Heart right ventricle (tissue), 16 donors: ENCODE measurements around the gene RBM20. TPM values are rescaled to one million over a fixed set of nuclear protein-coding genes. Genes with fewer than 3 reads are reported as not detected.

Experiments used
- ATAC-seq, 8 donors: fragments of 200-7000 bp; cut with Tn5 transposase; one replicate each; pipeline ENCODE4 v1.9.1; 2020; ENCODE audit warnings: mild to moderate bottlenecking in 8 of 8, moderate library complexity in 8 of 8, moderate number of reproducible peaks in 1 of 8
- DNase-seq, 2 donors: peaks; one replicate each; pipeline ENCODE4 v3.0.0-alpha.2; 2020
- H3K27ac ChIP-seq, 10 donors: fragments of 200-600 bp; sonication (generic) in 2 of 10; one replicate each; pipeline versions ENCODE4 v1.5.0 to v1.8.0; 2020 to 2022; ENCODE audit warnings: mild to moderate bottlenecking in 3 of 10
- H3K27me3 ChIP-seq, 7 donors: fragments of 200-600 bp; one replicate each; pipeline ENCODE4 v1.8.0; 2021 to 2022; ENCODE audit warnings: mild to moderate bottlenecking in 2 of 7
- H3K36me3 ChIP-seq, 9 donors: fragments of 200-600 bp; sonication (generic) in 1 of 9; one replicate each; pipeline versions ENCODE4 v1.5.0 to v1.8.0; 2020 to 2022; ENCODE audit warnings: mild to moderate bottlenecking in 2 of 9
- H3K4me1 ChIP-seq, 9 donors: fragments of 200-600 bp; sonication (generic) in 1 of 9; one replicate each; pipeline versions ENCODE4 v1.5.0 to v1.8.0; 2020 to 2022; ENCODE audit warnings: mild to moderate bottlenecking in 4 of 9
- H3K4me3 ChIP-seq, 10 donors: fragments of 200-600 bp; sonication (generic) in 2 of 10; one replicate each; pipeline versions ENCODE4 v1.5.0 to v1.8.0; 2020 to 2022; ENCODE audit warnings: mild to moderate bottlenecking in 7 of 10, moderate library complexity in 2 of 10
- H3K9me3 ChIP-seq, 11 donors: fragments of 200-600 bp in 10 of 11; sonication (generic) in 2 of 11; one replicate each; pipeline versions ENCODE4 v1.5.0 to v1.8.0; 2013 to 2022; ENCODE audit warnings: mild to moderate bottlenecking in 2 of 11, control low read depth in 1 of 11, moderate library complexity in 1 of 11
- WGBS, 2 donors: extraction: QIAGEN DNeasy Blood & Tissue Kit; methylation state at CpG; one replicate each; pipeline ENCODE4 v1.1.7; 2013; ENCODE audit warnings: inconsistent platforms in 1 of 2; 5-methylcytosine and 5-hydroxymethylcytosine counted together
- intact Hi-C, 10 donors: fragments of 100-400 bp; cut with DNase I; formaldehyde crosslinking; loops; one replicate each; pipeline versions ENCODE4 v1.11.1 to v1.14.2; 2022
- polyA plus RNA-seq, 2 donors: library from polyadenylated mRNA; stranded (reverse); fragments of 200-250 nt; gene quantifications; one replicate each; pipeline ENCODE4 v1.2.3, GENCODE V29; 2013
- total RNA-seq, 10 donors: library from RNA; stranded (reverse); fragmentation: NEBNext Ultra II Directional in 3 of 10; extraction: Animal tissue kit (Norgen Biotek cat#: 25700) in 3 of 10; gene quantifications; one replicate each; pipeline versions ENCODE4 v1.2.1 to v1.2.4, GENCODE V29; 2021 to 2023
- TF ChIP-seq, protein P1 (sequence below), 9 donors: fragments of 200-600 bp; sonication (generic) in 2 of 9; IDR thresholded peaks; one replicate each; pipeline versions ENCODE4 v1.5.0 to v1.8.0; 2021 to 2022; ENCODE audit warnings: antibody characterized with exemption in 9 of 9, mild to moderate bottlenecking in 5 of 9, moderate library complexity in 1 of 9
- donor health status: Arrhythmogenic right ventricular cardiomyopathy.
- donor health status: ischemic (EF 13 %, LVEDD 7.1; RV severe dilation, severe dysfunction).
- donor health status: healthy with polysubstance abuse.
- donor health status: DM: no; HTN: yes; CAD: no.
- donor health status: DM: no; HTN: no; CAD: no.
- donor health status: ischemic (EF 25% LVEDD 6.9; RV normal size, moderate dysfunction).
- donor health status: ischemic (EF 25% LVEDD 5.7; RV mildly dilated, moderate dysfunction).
- donor health status: healthy.
- donor health status: DM: yes; HTN: yes; CAD: no.
- donor health status: Ischemic cardiomyopathy.
- donor health status: ischemic (EF 35%, LVEDD 5.7; RV mildly dilated, moderate dysfunction).
- donor health status: nonischemic (EF 11% LVEDD 7.7; RV severe dilation, severe dysfunction).
- donor health status: DM: yes; HTN: yes; CAD: no.
- donor health status: PGD.
- donor health status: ischemic (EF 29% LVEDD 5.4; RV normal size, mild dysfunction).
- donor health status: nonischemic (EF 23%, LVEDD 6.1; RV moderate dilation, normal function).

Gene RBM20
- total and polyA plus RNA-seq, 12 donors = 10.1 to 186 (median 134) TPM

DNA sequence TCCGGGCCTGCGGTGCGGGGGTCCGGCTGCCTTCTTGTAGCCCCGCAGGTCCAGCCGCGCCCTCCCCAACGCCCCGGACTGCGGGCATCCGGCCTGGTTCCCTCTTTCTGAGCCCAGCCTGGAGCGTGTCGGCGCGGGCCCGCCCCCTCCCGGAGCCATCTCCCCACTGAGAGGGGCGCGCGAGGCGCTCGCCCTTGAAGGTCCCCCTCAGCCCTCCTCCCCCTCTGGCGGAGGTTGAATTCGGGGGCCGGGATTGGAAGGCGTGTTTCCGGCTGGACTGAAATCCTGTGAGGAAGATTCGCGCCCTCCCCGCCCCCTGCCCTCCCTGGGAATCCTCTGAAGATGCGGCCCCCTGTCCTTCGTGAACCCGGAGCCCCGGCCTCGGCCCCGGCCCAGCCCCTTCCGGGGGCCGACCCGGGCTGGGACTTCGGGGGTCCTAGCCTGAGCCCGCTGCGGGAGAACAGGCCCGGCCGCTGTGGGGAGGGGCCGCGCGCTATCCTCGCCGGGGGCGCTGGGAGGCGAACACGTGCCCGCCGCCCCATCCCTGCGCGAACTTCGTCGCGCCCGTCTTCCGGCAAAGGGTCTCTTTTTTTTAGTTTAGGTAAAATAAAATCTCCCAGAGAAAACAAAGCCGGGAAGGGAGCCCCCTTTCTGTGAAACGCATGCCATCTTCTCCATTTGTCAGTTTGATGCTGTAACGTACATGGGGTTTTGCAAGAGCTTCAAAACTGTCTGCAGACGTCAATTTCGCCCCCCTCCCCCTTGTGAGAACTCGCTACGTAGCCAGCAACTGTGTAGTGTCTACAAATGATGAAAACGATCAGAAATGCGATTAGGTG, 228.2 kb downstream of the RBM20 start:
- no peaks in the 10 kb centered on the region for H3K9me3 ChIP-seq
- peaks cover 0 to 16% (median 0%) of the 10 kb centered on the region in 9 donors for H3K36me3 ChIP-seq
- H3K27me3 ChIP-seq = no peaks in the 10 kb centered on the region
- TF ChIP-seq, protein P1, sequence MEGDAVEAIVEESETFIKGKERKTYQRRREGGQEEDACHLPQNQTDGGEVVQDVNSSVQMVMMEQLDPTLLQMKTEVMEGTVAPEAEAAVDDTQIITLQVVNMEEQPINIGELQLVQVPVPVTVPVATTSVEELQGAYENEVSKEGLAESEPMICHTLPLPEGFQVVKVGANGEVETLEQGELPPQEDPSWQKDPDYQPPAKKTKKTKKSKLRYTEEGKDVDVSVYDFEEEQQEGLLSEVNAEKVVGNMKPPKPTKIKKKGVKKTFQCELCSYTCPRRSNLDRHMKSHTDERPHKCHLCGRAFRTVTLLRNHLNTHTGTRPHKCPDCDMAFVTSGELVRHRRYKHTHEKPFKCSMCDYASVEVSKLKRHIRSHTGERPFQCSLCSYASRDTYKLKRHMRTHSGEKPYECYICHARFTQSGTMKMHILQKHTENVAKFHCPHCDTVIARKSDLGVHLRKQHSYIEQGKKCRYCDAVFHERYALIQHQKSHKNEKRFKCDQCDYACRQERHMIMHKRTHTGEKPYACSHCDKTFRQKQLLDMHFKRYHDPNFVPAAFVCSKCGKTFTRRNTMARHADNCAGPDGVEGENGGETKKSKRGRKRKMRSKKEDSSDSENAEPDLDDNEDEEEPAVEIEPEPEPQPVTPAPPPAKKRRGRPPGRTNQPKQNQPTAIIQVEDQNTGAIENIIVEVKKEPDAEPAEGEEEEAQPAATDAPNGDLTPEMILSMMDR (IDR thresholded peaks at IDR 0.05) = peak in 6 of 9 donors; percentile 14 to 48 (median 26)
- peak overlapping the region; percentile 92 to 99 (median 97) for H3K27ac ChIP-seq
- peaks cover 0 to 74% (median 27%) of the 10 kb centered on the region in 9 donors for H3K4me1 ChIP-seq
- 0% methylated on average over 68 to 70 of the region's 70 CpGs for WGBS, 2 donors
- intact Hi-C loops = loop anchor here in 9 of 10 donors (5.0 to 10.0 kb wide), 9 partner anchors 40 to 565 kb away; no protein-coding TSS in a partner anchor
- peak; percentile 70 to 72 for DNase-seq
- peak overlapping the region; percentile 83 to 99 (median 94) for H3K4me3 ChIP-seq
- peak; percentile 68 to 88 (median 75) for ATAC-seq

DNA sequence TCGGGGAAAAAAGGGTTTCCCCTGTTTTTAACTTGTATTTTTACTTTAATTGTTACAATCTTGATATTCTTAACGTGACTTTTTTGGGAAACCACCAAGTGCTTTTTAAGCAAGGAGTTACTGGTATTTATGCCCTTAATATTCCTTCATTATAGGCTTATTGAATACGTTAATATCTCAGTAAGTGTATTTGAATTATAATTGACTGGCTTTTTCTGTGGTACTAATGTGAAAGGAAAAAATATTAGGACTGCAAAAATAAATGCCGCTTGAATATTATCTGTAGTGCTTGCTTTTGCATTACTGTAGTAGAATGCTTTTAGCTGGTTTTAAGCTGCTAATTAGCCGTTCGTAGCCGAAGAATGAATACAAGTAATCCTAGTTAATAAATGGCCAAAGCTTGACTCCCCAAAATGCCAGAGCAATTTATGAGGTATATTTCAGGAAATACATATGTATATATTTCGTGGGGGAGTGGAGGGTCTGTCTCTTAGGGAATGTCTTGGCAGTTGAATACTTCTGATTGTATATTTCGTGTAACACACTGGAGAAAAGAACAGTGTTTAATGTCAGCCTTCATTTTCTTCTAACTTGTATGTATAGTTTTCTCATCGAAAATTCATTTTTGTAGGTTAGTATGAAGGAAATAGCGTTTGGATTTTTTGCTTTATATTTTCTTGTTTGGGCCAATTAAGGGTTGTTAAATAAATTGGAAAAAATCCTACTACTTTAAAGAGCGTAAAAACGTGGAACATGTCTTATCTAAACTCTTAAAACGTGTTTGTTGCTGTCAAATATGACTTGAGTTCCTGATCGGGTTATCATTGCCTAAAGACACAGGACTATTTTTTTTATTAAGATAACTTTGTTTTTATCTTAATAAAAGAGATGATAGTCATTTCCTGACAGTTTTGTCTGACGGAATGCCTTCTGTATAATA, 229.1 kb downstream of the RBM20 start:
- DNase-seq = no peak
- H3K36me3 ChIP-seq = peaks cover 0 to 25% (median 0%) of the 10 kb centered on the region in 9 donors
- ATAC-seq = no peak
- no peaks in the 10 kb centered on the region for H3K27me3 ChIP-seq
- peak overlapping the region; percentile 83 to 99 (median 94) for H3K4me3 ChIP-seq
- H3K27ac ChIP-seq = peak overlapping the region; percentile 92 to 99 (median 97)
- intact Hi-C loops = loop anchor here in 9 of 10 donors (5.0 to 10.0 kb wide), 9 partner anchors 41 to 566 kb away; no protein-coding TSS in a partner anchor
- 2 to 3% methylated on average over 16 of the region's 16 CpGs for WGBS, 2 donors
- peaks cover 0 to 71% (median 30%) of the 10 kb centered on the region in 9 donors for H3K4me1 ChIP-seq
- TF ChIP-seq, protein P1 (IDR thresholded peaks at IDR 0.05) = no peak
- no peaks in the 10 kb centered on the region for H3K9me3 ChIP-seq

DNA sequence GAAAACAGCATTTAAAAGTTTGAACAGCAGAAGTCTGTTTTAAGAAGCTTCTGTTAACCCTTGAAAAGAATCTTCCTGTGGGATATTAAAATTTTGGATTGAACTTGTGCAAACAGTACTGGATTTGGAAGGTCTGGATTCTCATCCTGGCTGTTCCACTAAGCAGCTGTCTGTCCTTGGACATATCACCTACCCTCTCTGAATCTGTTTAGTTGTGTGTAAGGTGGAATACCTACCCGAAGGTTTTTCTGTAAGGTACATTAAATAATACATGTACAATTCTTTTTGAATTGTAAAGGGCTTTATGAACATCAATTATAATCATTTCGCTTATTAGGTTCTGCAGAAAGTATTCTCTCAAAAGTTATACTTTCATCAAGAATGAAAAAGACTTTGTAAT, 229.8 kb downstream of the RBM20 start:
- H3K27ac ChIP-seq = peak overlapping the region in 4 of 10 donors; percentile 97 to 99 (median 98)
- no peaks in the 10 kb centered on the region for H3K27me3 ChIP-seq

More for the DNA sequence above, 229.8 kb downstream of the RBM20 start:
- intact Hi-C loops = loop anchor here in 9 of 10 donors (2.0 to 10.0 kb wide), 10 partner anchors 19 to 567 kb away; no protein-coding TSS in a partner anchor
- 46 to 59% methylated on average over 2 of the region's 2 CpGs for WGBS, 2 donors
- TF ChIP-seq, protein P1 (IDR thresholded peaks at IDR 0.05) = no peak
- no peak for DNase-seq
- Histone ChIP-seq H3K4me1 (peaks cover 0 to 64% (median 30%) of the 10 kb centered on the region in 9 donors), H3K9me3 (no peaks in the 10 kb centered on the region), H3K36me3 (peaks cover 0 to 32% (median 0%) of the 10 kb centered on the region in 9 donors), H3K4me3 (peak overlapping the region in 9 of 10 donors; percentile 83 to 99 (median 95))
- no peak for ATAC-seq
